CD4-positive, alpha-beta T cell (primary cell): ENCODE results near the gene BIN2. TPM values are rescaled to one million over a fixed set of nuclear protein-coding genes. Genes with fewer than 3 reads are reported as not detected.
"Not testable (repeated sequence)": the region's sequence is repeated elsewhere in the genome, so short reads cannot be mapped to it uniquely, and the experiment has no call there.

Source experiments
- ATAC-seq: fragments of 200-7000 bp; cut with Tn5 transposase; one replicate; pipeline ENCODE4 v1.10.0; 2022; ENCODE audit warnings: mild to moderate bottlenecking; ENCODE audit not compliant: poor library complexity
- CTCF ChIA-PET: fragments of 350-600 bp; sonication (Branson Sonifier 250); formaldehyde crosslinking; loops from one replicate; lab custom pipeline; 2021; ENCODE audit warnings: antibody characterized with exemption, inconsistent platforms; lab: Charles Lee
- POLR2A ChIA-PET: fragments of 350-600 bp; sonication (Branson Sonifier 250); formaldehyde crosslinking; loops from one replicate; lab custom pipeline; 2021; ENCODE audit warnings: antibody characterized with exemption, inconsistent platforms; lab: Charles Lee
- DNase-seq, 14 experiments: peaks; one replicate each; pipeline ENCODE4 v3.0.0-alpha.2; 2013 to 2020; ENCODE audit warnings: mixed read lengths in 2 of 14
- H3K27ac ChIP-seq, 2 donors: one replicate each; pipeline versions ENCODE4 v1.5.1 to v1.7.0; 2013; ENCODE audit warnings: low read length in 2 of 2, low read depth in 1 of 2, mild to moderate bottlenecking in 1 of 2
- H3K27me3 ChIP-seq, 2 experiments: 1 replicate in 1 of 2; 2 replicates in 1 of 2; pipeline versions ENCODE4 v1.6.1 to v1.7.0; 2013; ENCODE audit warnings: low read length in 2 of 2, control low read depth in 1 of 2, mild to moderate bottlenecking in 1 of 2, moderate library complexity in 1 of 2; ENCODE audit not compliant: insufficient read depth in 2 of 2, control insufficient read depth in 1 of 2
- H3K36me3 ChIP-seq: one replicate; pipeline ENCODE4 v1.6.1; 2013; ENCODE audit warnings: low read length, control low read depth; ENCODE audit not compliant: insufficient read depth
- H3K4me1 ChIP-seq: one replicate; pipeline ENCODE4 v1.6.1; 2013; ENCODE audit warnings: low read length, control low read depth; ENCODE audit not compliant: insufficient read depth
- H3K4me3 ChIP-seq: one replicate; pipeline ENCODE4 v1.5.1; 2013; ENCODE audit warnings: mild to moderate bottlenecking, low read length, moderate library complexity
- H3K9me3 ChIP-seq, 2 experiments: 1 replicate in 1 of 2; 2 replicates in 1 of 2; pipeline versions ENCODE4 v1.6.1 to v1.7.0; 2013; ENCODE audit warnings: low read length in 2 of 2, mild to moderate bottlenecking in 2 of 2, control low read depth in 1 of 2, moderate library complexity in 1 of 2; ENCODE audit not compliant: control insufficient read depth in 1 of 2, insufficient read depth in 1 of 2
- H3K27ac Mint-ChIP-seq: one replicate; pipeline ENCODE4 v1.8.0; 2020; ENCODE audit warnings: mixed read lengths
- H3K27me3 Mint-ChIP-seq: one replicate; pipeline ENCODE4 v1.8.0; 2021; ENCODE audit warnings: mixed read lengths
- H3K36me3 Mint-ChIP-seq: one replicate; pipeline ENCODE4 v1.8.0; 2021; ENCODE audit warnings: low read depth, mixed read lengths
- H3K4me1 Mint-ChIP-seq: one replicate; pipeline ENCODE4 v1.8.0; 2021; ENCODE audit warnings: low read depth, mixed read lengths
- H3K4me3 Mint-ChIP-seq: one replicate; pipeline ENCODE4 v1.8.0; 2020; ENCODE audit warnings: mild to moderate bottlenecking, mixed read lengths
- H3K9me3 Mint-ChIP-seq: one replicate; pipeline ENCODE4 v1.8.0; 2020; ENCODE audit warnings: mixed read lengths
- intact Hi-C, 2 experiments: fragments of 100-400 bp; cut with DNase I in 1 of 2; cut with micrococcal nuclease in 1 of 2; formaldehyde crosslinking; loops; one replicate each; pipeline versions ENCODE4 v1.15.1 to v1.9.0; 2023 to 2025; cut with DNase I, micrococcal nuclease
- total RNA-seq, 174 experiments: library from RNA in 2 of 174; stranded (reverse) in 2 of 174; gene quantifications; one replicate each; pipeline ENCODE4 v1.2.3 and lab custom pipeline; 2021 to 2026
- TF ChIP-seq, protein P1 (sequence below): fragments of 200-600 bp; IDR thresholded peaks from one replicate; pipeline ENCODE4 v1.8.0; 2022; ENCODE audit warnings: antibody characterized with exemption, mild to moderate bottlenecking

The BIN2 gene
- total RNA-seq, 2 experiments from 2014 or later = 127 to 138 TPM

DNA sequence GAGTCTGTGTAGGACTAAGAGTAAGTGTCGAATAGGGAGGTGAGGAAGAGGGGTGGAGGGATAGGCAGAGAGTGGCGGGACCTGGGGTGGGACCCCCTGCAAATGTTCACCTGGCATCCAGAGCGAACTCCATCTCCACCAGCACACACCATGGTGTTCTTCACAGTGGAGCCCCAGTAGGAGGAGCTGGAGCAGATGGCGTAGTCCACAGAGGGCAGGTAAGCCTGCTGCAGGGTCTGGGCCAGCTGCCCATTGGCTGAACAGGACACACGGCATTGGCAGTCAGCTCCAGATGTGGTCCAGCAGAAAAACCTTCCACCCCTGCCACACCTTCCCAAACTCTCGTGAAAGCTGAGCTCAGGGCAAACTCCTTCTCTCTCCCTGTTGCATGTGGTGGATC, 15.8 kb upstream of the BIN2 start:
- Histone ChIP-seq H3K36me3 (no peaks in the 10 kb centered on the region), H3K27ac (no peak overlapping the region), H3K9me3 (no peaks in the 10 kb centered on the region), H3K4me1 (peaks cover 17% of the 10 kb centered on the region), H3K27me3 (no peaks in the 10 kb centered on the region), H3K4me3 (no peak overlapping the region)
- Mint-ChIP-seq H3K27ac (no peak overlapping the region), H3K4me3 (no peak overlapping the region), H3K27me3 (no peaks in the 10 kb centered on the region), H3K36me3 (no peaks in the 10 kb centered on the region), H3K4me1 (peaks cover 13% of the 10 kb centered on the region), H3K9me3 (no peaks in the 10 kb centered on the region)
- ChIA-PET POLR2A (interaction anchor here (1.9 to 4.4 kb wide), 4 partner anchors 13 to 100 kb away, joined by 5 to 82 read pairs (median 28); partner anchors contain the start of genes BIN2 and SMAGP), CTCF (interaction anchor here (2.4 to 4.6 kb wide), 3 partner anchors 17 to 69 kb away, joined by 31 to 57 read pairs (median 52); partner anchors contain the start of genes BIN2 and SMAGP)
- intact Hi-C loops = loop anchor here in 1 of 2 experiments (2.0 to 10.0 kb wide), 3 partner anchors 31 to 575 kb away; partner anchors contain the start of genes ATF1 and LETMD1
- no peak for DNase-seq
- no peak for ATAC-seq
- TF ChIP-seq, protein P1, sequence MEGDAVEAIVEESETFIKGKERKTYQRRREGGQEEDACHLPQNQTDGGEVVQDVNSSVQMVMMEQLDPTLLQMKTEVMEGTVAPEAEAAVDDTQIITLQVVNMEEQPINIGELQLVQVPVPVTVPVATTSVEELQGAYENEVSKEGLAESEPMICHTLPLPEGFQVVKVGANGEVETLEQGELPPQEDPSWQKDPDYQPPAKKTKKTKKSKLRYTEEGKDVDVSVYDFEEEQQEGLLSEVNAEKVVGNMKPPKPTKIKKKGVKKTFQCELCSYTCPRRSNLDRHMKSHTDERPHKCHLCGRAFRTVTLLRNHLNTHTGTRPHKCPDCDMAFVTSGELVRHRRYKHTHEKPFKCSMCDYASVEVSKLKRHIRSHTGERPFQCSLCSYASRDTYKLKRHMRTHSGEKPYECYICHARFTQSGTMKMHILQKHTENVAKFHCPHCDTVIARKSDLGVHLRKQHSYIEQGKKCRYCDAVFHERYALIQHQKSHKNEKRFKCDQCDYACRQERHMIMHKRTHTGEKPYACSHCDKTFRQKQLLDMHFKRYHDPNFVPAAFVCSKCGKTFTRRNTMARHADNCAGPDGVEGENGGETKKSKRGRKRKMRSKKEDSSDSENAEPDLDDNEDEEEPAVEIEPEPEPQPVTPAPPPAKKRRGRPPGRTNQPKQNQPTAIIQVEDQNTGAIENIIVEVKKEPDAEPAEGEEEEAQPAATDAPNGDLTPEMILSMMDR = no peak

DNA sequence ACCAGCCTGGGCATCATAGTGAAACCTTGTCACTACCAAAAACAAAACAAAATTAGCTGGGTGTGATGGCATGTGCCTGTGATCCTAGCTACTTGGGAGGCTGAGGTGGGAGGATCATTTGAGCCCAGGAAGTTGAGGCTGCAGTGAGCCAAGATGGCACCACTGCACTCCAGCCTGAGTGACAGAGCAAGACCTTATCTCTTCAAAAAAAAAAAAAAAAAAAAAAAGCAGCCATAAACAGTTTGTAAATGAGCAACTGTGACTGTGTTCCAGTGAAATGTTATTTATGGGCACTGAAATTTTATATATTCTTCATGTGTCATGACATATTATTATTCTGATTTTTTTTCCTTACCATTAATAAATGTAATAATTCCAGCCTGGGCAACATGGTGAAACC, 13.4 kb upstream of the BIN2 start:
- CTCF ChIA-PET, H3K27me3 Mint-ChIP-seq: not testable (repeated sequence)
- POLR2A ChIA-PET = interaction anchor here (0.6 kb wide), 1 partner anchor 640 kb away, joined by 3 read pairs; no protein-coding TSS in a partner anchor

DNA sequence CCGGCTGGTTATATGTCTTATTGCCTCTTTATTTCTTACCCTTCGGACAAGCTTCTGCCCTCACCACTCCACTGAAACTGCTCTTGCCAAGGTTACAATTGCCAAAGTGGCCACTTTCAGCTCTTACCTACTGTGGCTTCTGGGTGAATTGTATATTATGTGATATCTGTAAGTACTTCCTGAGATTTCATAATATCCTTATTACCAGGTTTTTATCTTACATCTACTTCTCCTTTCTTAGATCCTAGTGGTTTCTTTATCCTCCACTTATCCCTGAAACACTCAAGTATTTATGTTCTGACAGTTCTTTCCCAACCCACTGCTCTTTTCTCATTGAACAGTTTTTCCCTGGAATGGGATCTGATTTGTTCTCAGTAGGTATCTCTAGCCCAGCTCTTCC, 12.0 kb upstream of the BIN2 start:
- Histone ChIP-seq H3K9me3 (no peaks in the 10 kb centered on the region), H3K36me3 (no peaks in the 10 kb centered on the region), H3K27me3 (no peaks in the 10 kb centered on the region), H3K27ac (no peak overlapping the region), H3K4me1 (peaks cover 14% of the 10 kb centered on the region), H3K4me3 (no peak overlapping the region)
- ChIA-PET POLR2A (no interaction called here), CTCF (interaction anchor here (0.9 kb wide), 1 partner anchor 9 kb away, joined by 3 read pairs; no protein-coding TSS in a partner anchor)
- H3K4me3 Mint-ChIP-seq = no peak overlapping the region
- H3K9me3 Mint-ChIP-seq = no peaks in the 10 kb centered on the region
- no peaks in the 10 kb centered on the region for H3K36me3 Mint-ChIP-seq
- TF ChIP-seq, protein P1 = no peak
- H3K4me1 Mint-ChIP-seq = peaks cover 19% of the 10 kb centered on the region
- intact Hi-C loops = no loop called here
- ATAC-seq = no peak
- H3K27me3 Mint-ChIP-seq = no peaks in the 10 kb centered on the region
- H3K27ac Mint-ChIP-seq = no peak overlapping the region
- no peak for DNase-seq

More for the DNA sequence above, 13.4 kb upstream of the BIN2 start:
- H3K4me3 ChIP-seq, intact Hi-C loops, H3K27ac ChIP-seq, H3K36me3 ChIP-seq, H3K9me3 Mint-ChIP-seq, ATAC-seq, H3K9me3 ChIP-seq, DNase-seq, H3K27me3 ChIP-seq, H3K36me3 Mint-ChIP-seq, H3K27ac Mint-ChIP-seq, H3K4me3 Mint-ChIP-seq: not testable (repeated sequence)
- H3K4me1 Mint-ChIP-seq = peaks cover 22% of the 10 kb centered on the region
- H3K4me1 ChIP-seq = peaks cover 17% of the 10 kb centered on the region

DNA sequence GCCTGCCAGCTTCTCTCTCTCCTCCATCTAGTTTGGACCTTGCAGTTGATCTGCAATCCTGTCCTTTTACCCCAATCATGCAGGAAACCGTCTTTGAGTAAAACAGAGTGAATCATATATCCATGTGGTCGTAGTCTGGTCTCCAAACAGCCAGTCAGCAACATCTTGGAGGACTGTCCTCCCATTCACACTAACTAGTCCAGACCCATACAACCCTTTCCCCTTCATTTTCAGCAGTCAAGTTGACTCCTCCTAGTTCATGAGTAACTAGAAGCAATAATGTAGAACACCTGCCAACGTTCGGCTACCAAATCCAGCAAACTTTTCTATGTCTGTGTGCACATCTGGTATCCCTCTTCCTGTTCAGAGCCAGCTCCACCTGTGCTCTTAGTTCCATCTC, 10.8 kb upstream of the BIN2 start:
- Histone ChIP-seq H3K27ac (no peak overlapping the region), H3K4me1 (peaks cover 12% of the 10 kb centered on the region), H3K4me3 (no peak overlapping the region), H3K27me3 (no peaks in the 10 kb centered on the region), H3K9me3 (no peaks in the 10 kb centered on the region), H3K36me3 (no peaks in the 10 kb centered on the region)
- H3K36me3 Mint-ChIP-seq = no peaks in the 10 kb centered on the region
- peak overlapping the region; percentile 15 for H3K27ac Mint-ChIP-seq
- POLR2A ChIA-PET = interaction anchor here (0.7 to 1.1 kb wide), 2 partner anchors 11 to 17 kb away, joined by 3 to 5 read pairs; partner anchors contain the start of gene BIN2
- H3K9me3 Mint-ChIP-seq = no peaks in the 10 kb centered on the region
- intact Hi-C loops = no loop called here
- H3K4me1 Mint-ChIP-seq = peaks cover 25% of the 10 kb centered on the region
- CTCF ChIA-PET = no interaction called here
- ATAC-seq (no peak), DNase-seq (no peak)
- TF ChIP-seq, protein P1 = no peak
- no peak overlapping the region for H3K4me3 Mint-ChIP-seq
- H3K27me3 Mint-ChIP-seq = no peaks in the 10 kb centered on the region
